ENCODE measurements around the gene GTF2A1L. TPM values are rescaled to one million over a fixed set of nuclear protein-coding genes. Genes with fewer than 3 reads are reported as not detected.

The GTF2A1L gene
- total and polyA plus RNA-seq, 10 of the 15 experiments (the other 5 are each of a cell fraction or from before 2014, with no cell fraction given) = not detected

DNA sequence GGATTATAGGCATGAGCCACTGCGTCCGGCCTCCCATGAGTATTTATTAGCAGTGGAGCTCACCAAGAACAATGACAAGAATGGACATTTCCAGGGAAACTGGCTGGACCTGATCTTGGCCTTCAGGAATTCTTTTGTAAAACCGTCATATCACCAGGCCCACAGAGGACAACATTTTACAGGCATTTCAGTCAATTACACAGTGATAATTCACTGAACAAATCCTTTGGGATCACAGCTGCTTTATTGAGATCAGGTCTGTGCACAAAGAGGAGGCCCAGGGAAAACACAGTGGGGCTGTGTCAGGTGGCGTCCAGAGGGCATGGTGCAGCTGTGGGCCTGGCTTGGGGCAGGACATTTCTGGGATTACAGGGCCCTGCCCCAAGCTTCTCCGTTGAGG, 30.1 kb upstream of the GTF2A1L start (continued):
- no peak for TF ChIP-seq RFX5 (IDR thresholded peaks at IDR 0.05; ENCODE audit: low read depth, low read length)
- TF ChIP-seq TCF12 (IDR thresholded peaks at IDR 0.05; ENCODE audit: low read depth, low read length) = no peak

DNA sequence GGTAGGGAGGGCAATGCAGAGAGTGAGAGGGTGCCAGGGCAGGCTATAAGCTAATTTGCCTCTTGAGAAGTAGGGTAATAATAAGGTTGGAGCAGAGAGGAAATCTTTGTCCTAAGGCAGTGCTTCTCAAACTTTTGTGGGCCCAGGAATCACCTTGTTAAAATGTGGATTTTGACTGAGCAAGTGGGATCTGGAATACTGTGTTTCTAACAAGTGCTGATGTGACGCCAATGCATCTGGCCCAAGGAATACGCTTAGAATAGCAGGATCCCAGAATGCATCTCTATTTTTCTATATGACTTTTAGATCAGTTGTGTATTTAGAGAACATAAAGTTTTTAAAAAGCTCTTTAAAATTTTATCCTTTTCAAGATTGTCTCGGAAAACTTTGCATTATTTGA, 29.7 kb upstream of the GTF2A1L start:
- H4K20me1 ChIP-seq (ENCODE audit: control insufficient read depth, insufficient read depth) = no peaks in the 10 kb centered on the region
- SMC1A ChIA-PET (ENCODE audit: uncharacterized antibody, unreplicated experiment) = interaction anchor here (0.8 kb wide), 1 partner anchor 29 kb away, joined by 3 read pairs; no protein-coding TSS in a partner anchor
- RAD21 ChIA-PET (ENCODE audit: unreplicated experiment) = interaction anchor here (1.1 kb wide), 1 partner anchor 165 kb away, joined by 3 read pairs; no protein-coding TSS in a partner anchor
- TF ChIP-seq BRCA1 (IDR thresholded peaks at IDR 0.05; ENCODE audit: low read depth, low read length) = no peak
- TF ChIP-seq, protein P1, sequence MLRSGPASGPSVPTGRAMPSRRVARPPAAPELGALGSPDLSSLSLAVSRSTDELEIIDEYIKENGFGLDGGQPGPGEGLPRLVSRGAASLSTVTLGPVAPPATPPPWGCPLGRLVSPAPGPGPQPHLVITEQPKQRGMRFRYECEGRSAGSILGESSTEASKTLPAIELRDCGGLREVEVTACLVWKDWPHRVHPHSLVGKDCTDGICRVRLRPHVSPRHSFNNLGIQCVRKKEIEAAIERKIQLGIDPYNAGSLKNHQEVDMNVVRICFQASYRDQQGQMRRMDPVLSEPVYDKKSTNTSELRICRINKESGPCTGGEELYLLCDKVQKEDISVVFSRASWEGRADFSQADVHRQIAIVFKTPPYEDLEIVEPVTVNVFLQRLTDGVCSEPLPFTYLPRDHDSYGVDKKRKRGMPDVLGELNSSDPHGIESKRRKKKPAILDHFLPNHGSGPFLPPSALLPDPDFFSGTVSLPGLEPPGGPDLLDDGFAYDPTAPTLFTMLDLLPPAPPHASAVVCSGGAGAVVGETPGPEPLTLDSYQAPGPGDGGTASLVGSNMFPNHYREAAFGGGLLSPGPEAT (IDR thresholded peaks at IDR 0.05; ENCODE audit: low read depth) = no peak
- no peak for TF ChIP-seq BCL3 (IDR thresholded peaks at IDR 0.05; ENCODE audit: borderline replicate concordance, insufficient read depth, low read depth, low read length, poor library complexity, severe bottlenecking)
- no peak for TF ChIP-seq NR2C2 (IDR thresholded peaks at IDR 0.05; ENCODE audit: borderline replicate concordance, control insufficient read depth, insufficient read length, low read depth)
- no peak for TF ChIP-seq RAD21 (IDR thresholded peaks at IDR 0.05; ENCODE audit: insufficient read depth, low read depth, low read length)
- no peak for TF ChIP-seq SIN3A (IDR thresholded peaks at IDR 0.05; ENCODE audit: low read depth, low read length)
- TF ChIP-seq, protein P2, sequence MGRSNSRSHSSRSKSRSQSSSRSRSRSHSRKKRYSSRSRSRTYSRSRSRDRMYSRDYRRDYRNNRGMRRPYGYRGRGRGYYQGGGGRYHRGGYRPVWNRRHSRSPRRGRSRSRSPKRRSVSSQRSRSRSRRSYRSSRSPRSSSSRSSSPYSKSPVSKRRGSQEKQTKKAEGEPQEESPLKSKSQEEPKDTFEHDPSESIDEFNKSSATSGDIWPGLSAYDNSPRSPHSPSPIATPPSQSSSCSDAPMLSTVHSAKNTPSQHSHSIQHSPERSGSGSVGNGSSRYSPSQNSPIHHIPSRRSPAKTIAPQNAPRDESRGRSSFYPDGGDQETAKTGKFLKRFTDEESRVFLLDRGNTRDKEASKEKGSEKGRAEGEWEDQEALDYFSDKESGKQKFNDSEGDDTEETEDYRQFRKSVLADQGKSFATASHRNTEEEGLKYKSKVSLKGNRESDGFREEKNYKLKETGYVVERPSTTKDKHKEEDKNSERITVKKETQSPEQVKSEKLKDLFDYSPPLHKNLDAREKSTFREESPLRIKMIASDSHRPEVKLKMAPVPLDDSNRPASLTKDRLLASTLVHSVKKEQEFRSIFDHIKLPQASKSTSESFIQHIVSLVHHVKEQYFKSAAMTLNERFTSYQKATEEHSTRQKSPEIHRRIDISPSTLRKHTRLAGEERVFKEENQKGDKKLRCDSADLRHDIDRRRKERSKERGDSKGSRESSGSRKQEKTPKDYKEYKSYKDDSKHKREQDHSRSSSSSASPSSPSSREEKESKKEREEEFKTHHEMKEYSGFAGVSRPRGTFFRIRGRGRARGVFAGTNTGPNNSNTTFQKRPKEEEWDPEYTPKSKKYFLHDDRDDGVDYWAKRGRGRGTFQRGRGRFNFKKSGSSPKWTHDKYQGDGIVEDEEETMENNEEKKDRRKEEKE (IDR thresholded peaks at IDR 0.05) = no peak
- no peak for TF ChIP-seq EZH2 (IDR thresholded peaks at IDR 0.05; ENCODE audit: borderline replicate concordance, control insufficient read depth, low read depth, low read length)
- TF ChIP-seq, protein P3, sequence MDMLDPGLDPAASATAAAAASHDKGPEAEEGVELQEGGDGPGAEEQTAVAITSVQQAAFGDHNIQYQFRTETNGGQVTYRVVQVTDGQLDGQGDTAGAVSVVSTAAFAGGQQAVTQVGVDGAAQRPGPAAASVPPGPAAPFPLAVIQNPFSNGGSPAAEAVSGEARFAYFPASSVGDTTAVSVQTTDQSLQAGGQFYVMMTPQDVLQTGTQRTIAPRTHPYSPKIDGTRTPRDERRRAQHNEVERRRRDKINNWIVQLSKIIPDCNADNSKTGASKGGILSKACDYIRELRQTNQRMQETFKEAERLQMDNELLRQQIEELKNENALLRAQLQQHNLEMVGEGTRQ (IDR thresholded peaks at IDR 0.05; ENCODE audit: borderline replicate concordance, low read depth, low read length) = no peak
- WGBS (ENCODE audit: insufficient coverage, insufficient replicate concordance, low lambda C conversion rate, missing lambda C conversion rate) = 49% methylated on average over 3 of the region's 3 CpGs
- POLR2A ChIA-PET = no interaction called here
- no peak overlapping the region for H3K4me2 ChIP-seq (ENCODE audit: control insufficient read depth, insufficient read depth)
- H3K4me1 ChIP-seq (ENCODE audit: control insufficient read depth, insufficient read depth, low read length) = no peaks in the 10 kb centered on the region
- no TSS peak for BruUV-seq (replicated peaks)
- no peak overlapping the region for H3K27ac ChIP-seq (ENCODE audit: control insufficient read depth, insufficient read depth)
- FAIRE-seq (no peak), DNase-seq (ENCODE audit: low read depth, low spot score) (no peak), ATAC-seq (no peak)
- H3K9ac ChIP-seq (ENCODE audit: control insufficient read depth, insufficient read depth, low read length) = no peak overlapping the region
- no peak overlapping the region for H3K4me3 ChIP-seq
- no peaks in the 10 kb centered on the region for H3K27me3 ChIP-seq (replicated peaks in 1 of 2; ENCODE audit: control insufficient read depth in 2 of 2, insufficient read depth in 2 of 2, low read length in 1 of 2)
- H2AFZ ChIP-seq (ENCODE audit: control insufficient read depth, low read depth, low read length) = no peak overlapping the region
- H3K36me3 ChIP-seq (ENCODE audit: control insufficient read depth in 2 of 2, insufficient read depth in 2 of 2, low read length in 1 of 2) = no peaks in the 10 kb centered on the region
- intact Hi-C loops (cut with micrococcal nuclease; ENCODE audit: unreplicated experiment) = no loop called here
- in situ Hi-C loops (cut with MboI) = no loop called here
- CTCF ChIA-PET = interaction anchor here (1.1 to 1.7 kb wide), 5 partner anchors 12 to 478 kb away, joined by 3 to 7 read pairs (median 4); no protein-coding TSS in a partner anchor
- H3K9me3 ChIP-seq (replicated peaks; ENCODE audit: control insufficient read depth, insufficient read depth, low read length) = no peaks in the 10 kb centered on the region
- no peaks in the 10 kb centered on the region for H3K79me2 ChIP-seq (ENCODE audit: control insufficient read depth, insufficient read depth, low read length)
